Glutamatergic neuron (in vitro differentiated cells): Measurements from ENCODE around the gene F12. TPM values are rescaled to one million over a fixed set of nuclear protein-coding genes. Genes with fewer than 3 reads are reported as not detected.

Experiments
- DNase-seq: peaks from one replicate; pipeline ENCODE4 v3.0.0; 2022
- H3K27ac Mint-ChIP-seq: one replicate; pipeline ENCODE4 v1.8.0; 2020; ENCODE audit warnings: mild to moderate bottlenecking, mixed read lengths, inconsistent platforms; ENCODE audit not compliant: unreplicated experiment
- H3K27me3 Mint-ChIP-seq: one replicate; pipeline ENCODE4 v1.8.0; 2020; ENCODE audit warnings: mild to moderate bottlenecking, moderate library complexity, mixed read lengths, inconsistent platforms; ENCODE audit not compliant: unreplicated experiment
- H3K36me3 Mint-ChIP-seq: one replicate; pipeline ENCODE4 v1.8.0; 2020; ENCODE audit warnings: mild to moderate bottlenecking, mixed read lengths, inconsistent platforms; ENCODE audit not compliant: unreplicated experiment
- H3K4me1 Mint-ChIP-seq: one replicate; pipeline ENCODE4 v1.8.0; 2020; ENCODE audit warnings: mild to moderate bottlenecking, low read depth, mixed read lengths, inconsistent platforms; ENCODE audit not compliant: unreplicated experiment
- H3K4me3 Mint-ChIP-seq: one replicate; pipeline ENCODE4 v1.8.0; 2020; ENCODE audit warnings: mild to moderate bottlenecking, mixed read lengths, inconsistent platforms; ENCODE audit not compliant: unreplicated experiment
- H3K9me3 Mint-ChIP-seq: one replicate; pipeline ENCODE4 v1.8.0; 2020; ENCODE audit warnings: mild to moderate bottlenecking, moderate library complexity, mixed read lengths, inconsistent platforms; ENCODE audit not compliant: unreplicated experiment
- CTCF ChIP-seq: fragments of 200-600 bp; sonication (generic); IDR thresholded peaks from one replicate; pipeline ENCODE4 v1.5.0; 2021; ENCODE audit not compliant: partially characterized antibody, unreplicated experiment
- total RNA-seq: library from RNA; stranded (reverse); fragmentation: NEBNext Ultra II Directional; extraction: Animal tissue kit (Norgen Biotek cat#: 25700); gene quantifications from one replicate; pipeline ENCODE4 v1.2.1, GENCODE V29; 2021; ENCODE audit not compliant: unreplicated experiment

The F12 gene
- total RNA-seq, 1 donor from 2014 or later: 5.4 TPM

DNA sequence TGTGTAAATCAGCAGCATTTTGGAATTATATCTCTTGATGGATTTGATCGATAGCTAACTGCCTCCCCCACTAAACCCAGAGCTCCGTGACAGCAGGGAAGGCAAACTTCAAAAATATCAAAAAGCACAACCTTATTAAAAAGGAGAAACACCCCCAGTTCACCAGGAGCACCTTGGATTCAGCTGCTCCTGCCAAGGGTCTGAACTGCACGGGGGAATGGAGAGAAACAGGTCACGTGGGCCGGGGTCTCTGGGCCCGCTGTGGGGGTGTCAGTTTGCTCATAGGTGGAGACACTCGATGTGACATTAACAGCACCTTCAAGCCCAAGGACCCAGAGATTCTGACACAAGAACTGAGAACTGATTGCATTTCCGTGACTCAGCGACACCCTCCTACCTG lies 26.2 kb downstream of the F12 start:
- Mint-ChIP-seq H3K36me3 (no peaks in the 10 kb centered on the region), H3K27ac (no peak overlapping the region), H3K27me3 (peaks cover 5% of the 10 kb centered on the region), H3K4me3 (no peak overlapping the region), H3K4me1 (no peaks in the 10 kb centered on the region), H3K9me3 (peaks cover 10% of the 10 kb centered on the region)
- no peak for TF ChIP-seq CTCF
- no peak for DNase-seq

- peaks cover 5% of the 10 kb centered on the region for H3K27me3 Mint-ChIP-seq
- no peak for DNase-seq
- no peaks in the 10 kb centered on the region for H3K36me3 Mint-ChIP-seq
- H3K9me3 Mint-ChIP-seq: peaks cover 8% of the 10 kb centered on the region
- TF ChIP-seq CTCF: no peak
- no peak overlapping the region for H3K27ac Mint-ChIP-seq
- no peaks in the 10 kb centered on the region for H3K4me1 Mint-ChIP-seq
- peak overlapping the region; percentile 20 for H3K4me3 Mint-ChIP-seq
Measured at GRCh38 chr5:177382423-177383029, 26.8 kb downstream of the F12 start.

GRCh38 chr5:177380805-177381126 lies 28.6 kb downstream of the F12 start:
- H3K4me1 Mint-ChIP-seq: no peaks in the 10 kb centered on the region
- H3K4me3 Mint-ChIP-seq: no peak overlapping the region
- DNase-seq: no peak
- peaks cover 5% of the 10 kb centered on the region for H3K9me3 Mint-ChIP-seq
- peaks cover 5% of the 10 kb centered on the region for H3K27me3 Mint-ChIP-seq
- TF ChIP-seq CTCF: no peak
- no peak overlapping the region for H3K27ac Mint-ChIP-seq
- no peaks in the 10 kb centered on the region for H3K36me3 Mint-ChIP-seq

GRCh38 chr5:177378884-177379883 lies 30.2 kb downstream of the F12 start:
- no peak overlapping the region for H3K4me3 Mint-ChIP-seq
- H3K27ac Mint-ChIP-seq: no peak overlapping the region

More at GRCh38 chr5:177378884-177379883, 30.2 kb downstream of the F12 start:
- DNase-seq: no peak
- no peaks in the 10 kb centered on the region for H3K4me1 Mint-ChIP-seq
- no peak for TF ChIP-seq CTCF
- H3K9me3 Mint-ChIP-seq: peaks cover 9% of the 10 kb centered on the region
- H3K36me3 Mint-ChIP-seq: no peaks in the 10 kb centered on the region
- H3K27me3 Mint-ChIP-seq: peaks cover 5% of the 10 kb centered on the region
